NCI-H510A (cell line): ENCODE data around the gene KRTAP10-5.
"Not testable (repeated sequence)": the region's sequence is repeated elsewhere in the genome, so short reads cannot be mapped to it uniquely, and the experiment has no call there.

Experiments used
- DNase-seq: peaks from one replicate; lab custom pipeline; 2025; lab: John Stamatoyannopoulos, UW

KRTAP10-5 gene, protein sequence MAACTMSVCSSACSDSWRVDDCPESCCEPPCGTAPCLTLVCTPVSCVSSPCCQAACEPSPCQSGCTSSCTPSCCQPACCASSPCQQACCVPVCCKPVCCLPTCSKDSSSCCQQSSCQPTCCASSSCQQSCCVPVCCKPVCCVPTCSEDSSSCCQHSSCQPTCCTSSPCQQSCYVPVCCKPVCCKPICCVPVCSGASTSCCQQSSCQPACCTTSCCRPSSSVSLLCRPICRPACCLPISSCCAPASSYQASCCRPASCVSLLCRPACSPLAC

DNA sequence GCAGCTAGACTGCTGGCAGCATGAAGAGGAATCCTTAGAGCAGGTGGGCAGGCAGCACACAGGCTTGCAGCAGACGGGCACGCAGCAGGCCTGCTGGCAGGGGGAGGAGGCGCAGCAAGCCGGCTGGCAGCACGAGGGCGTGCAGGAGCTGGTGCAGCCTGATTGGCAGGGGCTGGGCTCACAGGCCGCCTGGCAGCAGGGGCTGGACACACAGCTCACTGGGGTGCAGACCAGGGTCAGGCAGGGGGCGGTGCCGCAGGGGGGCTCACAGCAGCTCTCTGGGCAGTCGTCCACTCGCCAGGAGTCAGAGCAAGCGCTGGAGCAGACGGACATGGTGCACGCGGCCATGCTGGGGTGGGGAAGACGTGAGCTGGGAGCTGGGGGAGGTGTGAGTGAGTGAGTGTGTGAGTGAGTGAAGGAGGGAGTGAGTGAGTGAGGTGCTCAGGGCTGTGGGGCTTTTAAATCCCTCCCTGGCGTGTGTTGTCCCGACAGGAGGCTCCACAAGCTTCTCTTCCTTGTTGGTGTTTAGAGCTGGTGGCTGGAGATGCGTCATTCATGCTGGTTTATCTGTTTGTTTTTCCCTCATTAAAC lies at the start of gene KRTAP10-5:
TSS of gene KRTAP10-5 (minus strand) at position 374 of the 591 bp plus-strand sequence. CDS start at position 348, 26 bp downstream.
- DNase-seq: not testable (repeated sequence)

DNA sequence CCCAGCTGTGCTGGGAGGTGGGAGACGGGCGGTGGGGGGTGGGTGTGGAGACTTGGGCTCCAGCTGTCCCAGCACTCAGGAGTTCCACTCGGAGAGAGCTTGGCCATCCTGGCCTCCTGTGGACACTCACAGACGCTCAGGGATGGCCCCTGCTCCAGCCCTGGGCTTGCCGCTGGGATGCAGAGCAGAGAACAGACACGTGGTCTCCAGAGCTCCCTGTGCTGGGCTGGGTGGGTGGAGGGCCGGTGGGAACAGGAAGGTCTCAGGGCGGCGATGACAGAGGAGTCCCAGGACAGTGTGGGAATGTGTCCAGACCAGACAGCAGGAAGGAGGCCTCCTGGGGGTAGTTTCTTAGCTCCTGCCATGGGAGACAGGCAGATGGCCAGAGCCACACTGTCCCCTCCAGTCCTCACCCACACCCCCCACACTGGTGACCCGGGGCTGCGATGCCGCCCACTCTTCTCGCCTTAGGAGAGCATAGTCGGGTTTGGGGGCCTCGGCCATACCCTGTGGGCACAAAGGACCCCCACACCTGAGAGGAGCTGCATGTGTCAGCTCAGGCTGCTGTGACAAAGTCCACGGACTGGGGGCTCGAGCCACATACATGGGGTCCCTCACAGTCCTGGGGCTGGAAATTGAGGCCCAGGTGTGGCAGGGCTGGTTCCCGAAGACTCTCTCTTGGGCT lies 48.4 kb upstream of the KRTAP10-5 start:
- DNase-seq: no peak

DNA sequence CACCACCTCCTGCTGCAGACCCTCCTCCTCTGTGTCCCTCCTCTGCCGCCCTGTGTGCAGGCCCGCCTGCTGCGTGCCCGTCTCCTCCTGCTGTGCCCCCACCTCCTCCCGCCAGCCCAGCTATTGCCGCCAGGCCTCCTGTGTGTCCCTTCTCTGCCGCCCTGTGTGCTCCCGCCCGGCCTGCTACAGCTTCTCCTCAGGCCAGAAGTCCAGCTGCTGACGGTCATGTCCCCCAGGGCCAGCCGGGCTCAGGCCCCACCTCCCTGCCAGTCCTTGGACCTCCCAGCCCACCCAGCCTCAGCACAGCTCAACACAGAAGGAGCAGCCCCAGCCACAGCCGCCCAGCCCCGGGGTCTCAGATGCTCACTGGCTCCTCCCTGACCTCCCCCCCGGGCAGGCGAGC lies 47.4 kb upstream of the KRTAP10-5 start:
- DNase-seq: not testable (repeated sequence)

DNA sequence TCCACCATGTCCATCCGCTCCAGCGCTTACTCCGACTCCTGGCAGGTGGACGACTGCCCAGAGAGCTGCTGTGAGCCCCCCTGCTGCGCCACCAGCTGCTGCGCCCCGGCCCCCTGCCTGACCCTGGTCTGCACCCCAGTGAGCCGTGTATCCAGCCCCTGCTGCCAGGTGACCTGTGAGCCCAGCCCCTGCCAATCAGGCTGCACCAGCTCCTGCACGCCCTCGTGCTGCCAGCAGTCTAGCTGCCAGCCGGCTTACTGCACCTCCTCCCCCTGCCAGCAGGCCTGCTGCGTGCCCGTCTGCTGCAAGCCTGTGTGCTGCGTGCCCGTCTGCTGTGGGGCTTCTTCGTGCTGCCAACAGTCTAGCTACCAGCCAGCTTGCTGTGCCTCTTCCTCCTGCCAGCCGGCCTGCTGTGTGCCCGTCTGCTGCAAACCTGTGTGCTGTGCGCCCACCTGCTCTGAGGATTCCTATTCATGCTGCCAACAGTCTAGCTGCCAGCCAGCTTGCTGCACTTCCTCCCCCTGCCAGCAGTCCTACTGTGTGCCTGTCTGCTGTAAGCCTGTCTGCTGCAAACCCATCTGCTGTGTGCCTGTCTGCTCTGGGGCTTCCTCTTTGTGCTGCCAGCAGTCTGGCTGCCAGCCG lies 46.9 kb upstream of the KRTAP10-5 start:
- DNase-seq: not testable (repeated sequence)

DNA sequence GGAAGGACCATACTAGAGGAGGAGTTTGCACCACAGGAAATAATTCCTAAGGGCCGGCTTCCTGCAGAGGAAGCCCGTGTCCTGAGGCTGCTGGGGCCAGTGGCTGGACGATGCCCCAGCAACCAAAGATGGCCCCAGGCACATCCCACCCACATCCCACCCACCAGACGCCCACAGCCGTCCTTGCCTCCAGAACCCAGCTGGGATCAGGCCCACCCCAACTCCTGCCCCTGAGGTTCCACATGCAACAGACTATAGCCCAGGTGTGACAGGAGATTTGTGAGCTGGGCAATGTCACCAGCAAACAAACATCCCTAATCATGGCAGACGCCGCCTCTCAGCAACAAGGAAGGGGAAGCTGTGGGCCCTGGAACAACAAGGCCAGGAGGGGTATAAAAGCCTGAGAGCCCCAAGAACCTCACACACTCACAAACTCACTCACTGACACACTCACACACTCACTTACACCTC lies 46.3 kb upstream of the KRTAP10-5 start, which contains the start of gene KRTAP10-9:
TSS of gene KRTAP10-9 (plus strand) at position 421 of the 471 bp plus-strand sequence. CDS start 79 bp downstream, outside the sequence.
- DNase-seq: no peak

DNA sequence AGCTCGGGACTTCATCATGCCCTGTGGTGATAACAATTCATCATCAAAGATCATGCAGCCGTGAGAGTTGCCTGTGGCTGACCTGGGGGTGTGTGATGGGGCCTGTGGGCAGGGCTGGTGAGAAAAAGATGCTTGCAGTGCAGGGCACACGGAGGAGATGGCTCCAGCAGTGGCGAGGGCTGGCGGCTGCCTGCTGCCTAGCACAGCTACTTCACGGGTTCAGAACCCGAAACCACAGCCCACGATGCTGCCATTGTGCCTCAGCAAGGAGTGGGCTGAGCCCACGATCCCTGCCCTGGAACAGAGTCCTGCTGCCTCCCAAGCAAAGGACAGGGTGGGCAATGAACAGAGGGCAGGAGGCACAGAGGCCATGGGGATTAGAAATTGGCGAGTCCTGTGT lies 45.9 kb upstream of the KRTAP10-5 start:
- no peak for DNase-seq

DNA sequence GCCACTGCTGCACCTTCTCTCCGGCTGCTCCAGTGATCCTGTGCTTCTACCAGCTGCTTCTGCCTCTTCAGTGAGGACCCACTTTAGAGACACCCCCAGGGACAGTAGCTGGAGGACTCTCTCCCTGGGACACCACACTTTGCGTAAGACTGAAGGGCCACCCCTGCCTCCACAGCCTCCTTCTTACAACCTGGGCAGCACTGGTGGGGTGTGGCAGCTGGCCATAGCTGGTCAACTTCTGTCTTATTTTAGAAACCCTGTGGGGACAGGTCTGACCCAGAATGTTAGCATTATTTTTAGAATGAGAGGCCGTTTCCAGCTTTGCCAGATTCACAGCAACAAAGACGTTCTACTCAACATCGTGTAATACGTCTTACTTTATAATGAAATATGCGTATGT lies 45.4 kb upstream of the KRTAP10-5 start:
- no peak for DNase-seq

DNA sequence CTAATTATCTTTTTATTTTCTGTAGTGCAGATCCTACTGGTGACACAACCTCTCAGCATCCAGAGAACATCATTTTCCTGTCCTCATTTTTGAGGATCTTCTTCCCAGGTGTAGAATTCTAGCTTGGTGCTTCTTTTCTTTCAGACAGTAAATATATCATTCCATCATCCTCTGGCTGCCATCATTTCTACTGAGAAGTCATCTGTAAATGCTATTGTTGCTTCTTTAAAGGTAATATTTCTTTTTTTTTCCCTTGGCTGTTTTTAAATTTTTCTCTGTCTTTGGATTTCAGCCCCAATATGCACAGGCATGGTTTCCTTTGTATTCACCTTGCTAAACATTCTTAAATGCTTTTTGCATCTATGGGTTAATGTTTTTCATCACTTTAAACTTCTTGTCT lies 43.2 kb upstream of the KRTAP10-5 start:
- no peak for DNase-seq

DNA sequence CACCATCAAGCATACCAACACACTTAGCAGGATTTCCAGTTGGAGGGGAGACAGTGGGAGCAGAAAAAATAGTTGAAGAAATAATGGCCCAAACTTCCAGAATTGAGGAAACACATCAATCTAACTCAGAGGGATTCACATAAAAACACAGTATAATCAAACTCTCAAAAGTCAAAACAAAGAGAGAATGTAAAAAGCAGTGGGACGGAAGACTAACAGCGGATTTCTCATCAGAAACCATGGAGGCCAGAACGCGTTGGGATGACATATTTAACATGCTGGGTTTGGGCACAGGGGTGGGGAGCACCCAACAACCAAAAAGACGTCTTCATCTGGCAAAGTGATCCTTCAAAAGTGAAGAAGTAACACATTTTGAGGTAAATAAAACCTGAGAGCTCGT lies 39.5 kb upstream of the KRTAP10-5 start:
- no peak for DNase-seq

DNA sequence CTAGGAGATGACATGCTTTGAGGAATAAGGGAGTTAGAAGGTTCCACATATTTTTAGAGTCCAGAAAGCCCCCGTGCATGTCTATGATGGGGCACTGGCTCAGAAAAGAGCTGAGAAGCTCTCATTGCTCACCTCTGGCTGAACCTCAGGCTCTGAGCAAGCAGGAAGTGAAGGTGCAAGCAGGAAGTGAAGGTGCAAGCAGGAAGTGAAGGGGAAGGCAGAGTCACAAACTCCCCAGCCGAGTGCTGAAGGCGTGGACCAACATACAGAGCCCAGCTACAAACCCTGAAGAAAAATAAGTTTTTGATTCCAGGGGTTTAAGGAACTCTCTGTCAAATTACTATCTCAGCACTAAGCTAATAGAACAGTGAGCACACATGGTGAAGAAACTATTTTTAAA lies 38.5 kb upstream of the KRTAP10-5 start:
- DNase-seq: no peak

DNA sequence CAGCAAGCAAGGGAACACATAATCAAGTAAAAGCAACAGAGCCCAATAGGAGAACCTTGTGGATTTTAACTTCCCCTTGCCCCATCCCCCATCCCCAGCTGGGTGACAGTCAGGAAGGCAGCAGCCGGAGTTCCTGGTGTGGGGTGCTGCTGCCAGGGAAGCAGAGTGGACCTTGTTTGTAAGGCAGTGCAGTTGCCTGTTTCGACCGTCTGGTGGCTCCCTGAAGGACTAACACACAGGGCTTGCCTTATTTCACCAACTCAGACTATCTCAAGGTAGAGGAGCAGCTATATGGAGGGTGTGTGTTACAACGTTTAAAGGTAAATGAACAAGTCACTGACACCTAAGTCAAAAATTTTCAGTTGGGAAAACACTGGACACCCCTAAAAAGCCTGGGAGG lies 38.1 kb upstream of the KRTAP10-5 start:
- no peak for DNase-seq

DNA sequence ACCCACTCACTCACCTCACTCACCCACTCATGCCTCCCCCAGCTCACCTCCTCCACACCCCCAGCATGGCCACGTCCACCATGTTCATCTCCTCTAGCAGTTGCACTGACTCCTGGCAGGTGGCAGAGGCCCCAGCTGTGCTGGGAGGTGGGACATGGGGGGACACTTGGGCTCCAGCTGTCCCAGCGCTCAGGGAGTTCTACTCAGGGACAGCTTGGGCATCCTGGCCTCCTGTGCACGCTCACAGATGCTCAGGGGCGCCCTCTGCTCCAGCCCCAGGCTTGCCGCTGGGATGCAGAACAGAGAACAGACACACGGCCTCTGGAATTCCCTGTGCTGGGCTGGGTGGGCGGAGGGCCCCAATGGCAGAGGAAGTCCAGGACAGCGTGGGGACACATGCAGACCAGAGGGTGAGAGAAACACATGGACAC lies 36.7 kb upstream of the KRTAP10-5 start:
- no peak for DNase-seq

DNA sequence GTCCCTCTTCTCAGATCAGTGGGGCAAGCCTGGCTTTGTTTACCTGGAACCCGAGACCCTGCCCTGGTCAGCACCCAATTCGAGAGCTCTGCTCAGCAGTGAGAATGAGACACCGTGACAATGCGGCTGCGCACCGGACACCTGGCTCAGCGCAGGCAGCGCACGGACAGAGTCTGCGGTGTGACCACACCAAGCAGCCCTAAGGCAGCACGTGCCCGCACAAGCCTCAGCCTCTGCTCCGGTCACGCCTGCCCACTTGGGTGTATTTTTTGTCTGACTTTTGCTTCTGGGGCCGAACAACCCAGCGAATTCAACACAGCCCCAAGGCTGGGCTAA lies 36.2 kb upstream of the KRTAP10-5 start:
- DNase-seq: no peak

DNA sequence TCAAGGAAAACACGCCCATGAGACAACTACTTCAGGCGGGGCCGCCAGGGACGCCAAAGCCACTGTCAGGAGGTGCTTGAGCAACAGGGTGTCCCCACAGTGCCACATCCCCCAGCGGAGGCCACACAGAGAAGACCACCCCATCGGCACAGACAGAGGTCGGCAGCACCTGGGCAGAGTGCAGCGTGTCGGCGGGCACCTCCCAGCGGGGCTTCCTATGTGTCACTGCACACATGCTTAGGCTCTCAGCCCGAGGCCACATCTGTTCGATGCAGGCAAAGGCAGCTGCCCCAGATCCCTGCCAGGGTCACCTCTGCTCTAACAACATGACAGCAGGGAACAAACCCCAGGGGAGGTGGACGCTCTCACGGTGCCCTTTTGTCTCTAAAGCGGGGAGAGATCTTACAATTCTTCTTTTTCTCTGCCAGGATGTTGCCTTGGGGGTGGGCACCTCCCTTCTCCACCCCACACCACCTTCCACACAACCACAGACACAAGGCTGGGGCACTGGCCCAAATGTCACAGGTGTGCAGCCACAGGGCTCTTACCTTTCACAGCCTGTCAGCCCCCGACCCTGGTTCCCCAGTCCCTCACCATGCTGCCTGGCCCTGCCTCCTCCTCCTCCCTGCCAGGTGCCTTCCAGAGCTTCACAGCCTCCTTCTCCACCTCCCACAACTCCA lies 35.6 kb upstream of the KRTAP10-5 start:
- no peak for DNase-seq

DNA sequence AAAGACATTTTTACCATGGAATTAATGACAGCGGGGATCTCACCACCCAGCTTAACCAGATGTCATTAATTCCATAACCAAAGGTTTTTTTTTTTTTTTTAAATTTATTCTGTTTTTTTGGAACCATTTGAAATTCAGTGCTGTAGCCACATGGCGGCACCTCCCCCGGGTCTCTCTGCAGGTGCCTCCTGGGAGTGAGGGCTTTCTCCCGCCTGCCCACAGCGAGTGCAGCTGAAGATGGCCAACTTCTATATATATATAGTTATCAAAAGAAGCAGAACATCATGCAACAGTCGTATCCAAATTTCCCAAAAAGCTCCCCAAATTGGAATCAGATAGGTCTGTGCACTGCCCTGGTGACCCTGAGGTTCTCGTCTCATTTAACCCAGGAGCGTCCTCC lies 35.1 kb upstream of the KRTAP10-5 start:
- no peak for DNase-seq

DNA sequence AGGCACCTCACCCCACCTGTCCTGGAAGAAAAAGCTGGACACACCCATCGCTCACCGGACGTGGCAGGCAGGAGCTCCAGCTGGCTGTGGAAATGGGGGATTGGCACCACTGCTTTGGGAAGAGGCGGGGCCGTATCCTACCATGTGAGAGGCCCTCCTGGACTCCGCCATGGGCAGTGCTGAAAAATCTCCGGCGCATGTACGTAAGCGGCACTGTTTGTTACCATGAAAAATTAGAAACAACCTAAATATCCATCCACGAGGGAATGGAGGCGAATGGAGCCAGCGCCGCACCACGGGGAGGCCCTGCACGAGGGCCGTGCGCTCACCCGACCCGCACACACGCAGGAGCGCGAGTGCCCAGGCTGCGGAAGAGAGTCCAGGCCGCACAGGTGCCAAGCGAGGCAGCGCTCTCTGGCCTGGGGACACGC lies 34.6 kb upstream of the KRTAP10-5 start:
- no peak for DNase-seq

DNA sequence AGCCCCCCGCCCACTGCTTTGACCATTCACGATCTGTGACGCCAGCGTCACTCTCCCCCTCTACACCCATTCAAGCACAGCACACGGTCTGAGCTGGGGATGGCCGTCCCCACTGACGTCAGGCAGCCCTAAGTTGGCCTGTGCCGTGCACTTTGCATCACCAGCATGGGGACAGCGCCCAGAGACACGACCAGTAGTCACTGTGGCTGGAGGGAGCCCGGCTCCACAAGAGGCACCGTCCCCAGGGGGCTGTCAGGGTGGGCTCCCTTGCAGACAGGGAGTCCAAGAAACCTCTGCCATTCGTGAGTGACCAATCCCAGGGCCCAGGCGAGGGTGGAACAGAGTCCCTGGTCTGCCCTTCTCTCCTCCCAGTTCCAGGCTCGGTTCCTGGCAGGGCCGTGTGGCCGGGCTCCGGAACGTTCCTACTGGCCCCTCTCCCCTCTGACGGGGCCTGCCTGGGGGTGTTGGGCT lies 33.8 kb upstream of the KRTAP10-5 start:
- DNase-seq: no peak

DNA sequence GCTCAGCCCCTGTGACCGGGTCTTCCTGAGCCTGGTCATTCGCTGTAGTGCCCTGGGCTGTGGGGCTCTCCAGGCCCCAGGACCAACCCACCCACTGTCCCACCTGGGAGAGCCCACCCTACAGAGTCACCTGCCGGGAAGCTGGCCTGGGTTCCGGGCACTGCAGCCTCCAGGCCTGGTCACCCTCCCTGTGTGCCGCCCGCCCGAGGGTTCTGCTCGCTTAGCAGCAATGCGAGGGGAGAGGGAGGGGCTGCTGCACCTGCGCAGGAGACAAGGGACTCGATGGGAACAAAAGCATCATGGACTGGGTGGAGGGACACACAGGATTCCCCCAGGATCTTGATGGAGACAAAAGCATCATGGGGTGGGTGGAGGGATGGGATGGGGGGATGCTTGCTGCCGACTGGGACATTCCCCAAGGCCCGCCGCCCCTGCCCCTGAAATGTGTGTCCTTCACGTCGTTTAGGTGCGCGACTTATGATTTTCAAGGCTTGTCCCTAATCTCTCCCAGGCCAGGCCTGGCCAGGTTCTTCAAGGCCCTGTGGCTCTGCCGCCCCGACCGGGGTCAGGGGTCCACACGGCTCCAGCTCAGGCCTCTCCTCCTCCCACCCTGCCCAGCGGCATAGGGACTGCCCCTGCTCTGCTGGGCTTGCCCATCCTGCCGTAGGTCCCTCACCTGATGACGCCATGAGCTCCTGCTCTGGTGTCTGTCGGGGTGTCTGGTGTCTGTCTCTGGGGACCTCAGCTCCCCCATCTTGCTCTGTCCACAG lies 33.2 kb upstream of the KRTAP10-5 start:
- no peak for DNase-seq

DNA sequence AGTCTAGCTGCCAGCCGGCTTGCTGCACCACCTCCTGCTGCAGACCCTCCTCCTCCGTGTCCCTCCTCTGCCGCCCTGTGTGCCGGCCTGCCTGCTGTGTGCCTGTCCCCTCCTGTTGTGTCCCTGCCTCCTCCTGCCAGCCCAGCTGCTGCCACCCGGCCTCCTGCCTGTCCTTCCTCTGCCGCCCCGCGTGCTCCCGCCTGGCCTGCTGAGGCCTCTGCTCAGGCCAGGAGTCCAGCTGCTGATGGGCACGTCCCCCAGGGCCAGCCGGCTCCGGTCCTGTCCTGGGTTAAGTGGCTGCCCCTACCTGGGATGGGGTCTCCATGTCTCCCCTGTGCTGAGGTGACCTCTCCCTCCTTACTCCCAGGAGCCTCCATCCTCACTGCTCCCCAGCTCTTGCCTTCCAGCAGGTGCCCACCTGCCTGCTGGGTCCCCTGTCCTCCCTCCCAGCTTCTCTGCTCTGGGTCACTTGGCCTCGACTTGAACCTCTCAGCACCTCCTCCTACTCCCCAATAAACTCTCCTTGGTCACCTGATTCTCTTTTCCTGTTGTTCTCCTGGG lies 32.3 kb upstream of the KRTAP10-5 start:
- no peak for DNase-seq

DNA sequence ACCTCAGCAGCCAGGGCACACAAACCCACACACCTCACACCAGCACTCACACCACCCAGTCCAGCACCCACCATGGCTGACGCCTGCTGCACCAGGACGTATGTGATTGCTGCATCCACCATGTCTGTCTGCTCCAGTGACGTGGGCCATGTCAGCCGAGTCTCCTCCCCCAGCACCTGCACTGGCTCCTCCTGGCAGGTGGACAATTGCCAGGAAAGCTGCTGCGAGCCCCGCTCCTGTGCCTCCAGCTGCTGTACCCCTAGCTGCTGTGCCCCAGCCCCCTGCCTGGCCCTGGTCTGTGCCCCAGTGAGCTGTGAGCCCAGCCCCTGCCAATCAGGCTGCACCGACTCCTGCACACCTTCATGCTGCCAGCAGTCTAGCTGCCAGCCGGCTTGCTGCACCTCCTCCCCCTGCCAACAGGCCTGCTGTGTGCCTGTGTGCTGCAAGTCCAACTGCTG lies 31.7 kb upstream of the KRTAP10-5 start, which contains the start of gene KRTAP10-8:
TSS of gene KRTAP10-8 (plus strand) at position 51 of the 458 bp plus-strand sequence. CDS start at position 73, 22 bp downstream.
- DNase-seq: no peak
